Measurements from ENCODE around the gene CRELD2.

CRELD2 gene

GRCh38 chr22:49899530-49899929 lies 18.9 kb upstream of the CRELD2 start:
- Histone ChIP-seq H3K79me2 (ENCODE audit: insufficient read depth, low read length) (no peaks in the 10 kb centered on the region), H3K27me3 (ENCODE audit: insufficient read depth, low read length) (no peaks in the 10 kb centered on the region), H4K20me1 (ENCODE audit: insufficient read depth, low read length) (no peaks in the 10 kb centered on the region), H3K4me3 (ENCODE audit: low read depth, low read length, poor library complexity, severe bottlenecking) (no peak overlapping the region), H3K4me1 (ENCODE audit: insufficient read depth, low read length, severe bottlenecking) (no peaks in the 10 kb centered on the region), H3K27ac (ENCODE audit: low read depth, low read length, poor library complexity, severe bottlenecking) (no peak overlapping the region), H2AFZ (ENCODE audit: low read length) (no peak overlapping the region), H3K9me2 (ENCODE audit: low read depth, low read length) (no peaks in the 10 kb centered on the region), H3K9me3 (ENCODE audit: low read length) (no peaks in the 10 kb centered on the region), H3K9ac (ENCODE audit: low read length) (no peak overlapping the region), H3F3A (ENCODE audit: insufficient read depth, low read length) (no peaks in the 10 kb centered on the region), H3K36me3 (ENCODE audit: insufficient read depth, low read length) (peaks cover 61% of the 10 kb centered on the region), H3K4me2 (ENCODE audit: low read length) (no peak overlapping the region)
- TF ChIP-seq CTCF (IDR thresholded peaks at IDR 0.05; ENCODE audit: low read length) (no peak), EZH2 (IDR thresholded peaks at IDR 0.05; ENCODE audit: borderline replicate concordance, low read length) (no peak)

GRCh38 chr22:49900441-49901230 lies 17.8 kb upstream of the CRELD2 start:
- H4K20me1 ChIP-seq (ENCODE audit: insufficient read depth, low read length): no peaks in the 10 kb centered on the region

GRCh38 chr22:49901457-49901856 lies 17.0 kb upstream of the CRELD2 start:
- no peaks in the 10 kb centered on the region for H3K9me3 ChIP-seq (ENCODE audit: low read length)
- H3K36me3 ChIP-seq (ENCODE audit: insufficient read depth, low read length): peaks cover 71% of the 10 kb centered on the region
- no peaks in the 10 kb centered on the region for H3K79me2 ChIP-seq (ENCODE audit: insufficient read depth, low read length)
- no peaks in the 10 kb centered on the region for H3F3A ChIP-seq (ENCODE audit: insufficient read depth, low read length)
- H3K27me3 ChIP-seq (ENCODE audit: insufficient read depth, low read length): no peaks in the 10 kb centered on the region
- H2AFZ ChIP-seq (ENCODE audit: low read length): no peak overlapping the region
- TF ChIP-seq CTCF (IDR thresholded peaks at IDR 0.05; ENCODE audit: low read length) (no peak), EZH2 (IDR thresholded peaks at IDR 0.05; ENCODE audit: borderline replicate concordance, low read length) (no peak)
- H3K9ac ChIP-seq (ENCODE audit: low read length): no peak overlapping the region
- no peak overlapping the region for H3K4me3 ChIP-seq (ENCODE audit: low read depth, low read length, poor library complexity, severe bottlenecking)
- no peaks in the 10 kb centered on the region for H3K4me1 ChIP-seq (ENCODE audit: insufficient read depth, low read length, severe bottlenecking)
- no peak overlapping the region for H3K27ac ChIP-seq (ENCODE audit: low read depth, low read length, poor library complexity, severe bottlenecking)
- no peaks in the 10 kb centered on the region for H4K20me1 ChIP-seq (ENCODE audit: insufficient read depth, low read length)
- H3K4me2 ChIP-seq (ENCODE audit: low read length): no peak overlapping the region
- no peaks in the 10 kb centered on the region for H3K9me2 ChIP-seq (ENCODE audit: low read depth, low read length)

More at GRCh38 chr22:49900441-49901230, 17.8 kb upstream of the CRELD2 start:
- Histone ChIP-seq H3K9me3 (ENCODE audit: low read length) (no peaks in the 10 kb centered on the region), H3K36me3 (ENCODE audit: insufficient read depth, low read length) (peaks cover 66% of the 10 kb centered on the region), H3F3A (ENCODE audit: insufficient read depth, low read length) (no peaks in the 10 kb centered on the region), H3K27ac (ENCODE audit: low read depth, low read length, poor library complexity, severe bottlenecking) (no peak overlapping the region), H3K4me2 (ENCODE audit: low read length) (no peak overlapping the region), H3K9me2 (ENCODE audit: low read depth, low read length) (no peaks in the 10 kb centered on the region), H3K27me3 (ENCODE audit: insufficient read depth, low read length) (no peaks in the 10 kb centered on the region), H3K4me3 (ENCODE audit: low read depth, low read length, poor library complexity, severe bottlenecking) (no peak overlapping the region), H3K9ac (ENCODE audit: low read length) (no peak overlapping the region), H3K79me2 (ENCODE audit: insufficient read depth, low read length) (no peaks in the 10 kb centered on the region), H2AFZ (ENCODE audit: low read length) (no peak overlapping the region), H3K4me1 (ENCODE audit: insufficient read depth, low read length, severe bottlenecking) (no peaks in the 10 kb centered on the region)
- TF ChIP-seq CTCF (IDR thresholded peaks at IDR 0.05; ENCODE audit: low read length): no peak
- TF ChIP-seq EZH2 (IDR thresholded peaks at IDR 0.05; ENCODE audit: borderline replicate concordance, low read length): no peak

All from OCI-LY1 (cell line).